WTC11 (cell line): ENCODE results near the gene LINC00237. TPM values are rescaled to one million over a fixed set of nuclear protein-coding genes. Genes with fewer than 3 reads are reported as not detected.

Source experiments
- ATAC-seq: fragments of 200-7000 bp; cut with Tn5 transposase; 2 replicates; pipeline ENCODE4 v1.10.0; 2021; ENCODE audit warnings: mild to moderate bottlenecking, moderate library complexity
- CTCF ChIA-PET: fragments of 300-600 bp; sonication (Branson Sonifier 250); formaldehyde crosslinking; loops from one replicate; lab custom pipeline; 2021; ENCODE audit warnings: antibody characterized with exemption; lab: Charles Lee
- POLR2A ChIA-PET: fragments of 350-600 bp; sonication (Branson Sonifier 250); formaldehyde crosslinking; loops from one replicate; lab custom pipeline; 2021; ENCODE audit warnings: antibody characterized with exemption; lab: Charles Lee
- DNase-seq: peaks from one replicate; pipeline ENCODE4 v3.0.0; 2021; ENCODE audit warnings: low spot score
- H3K27ac Mint-ChIP-seq: 2 replicates; pipeline ENCODE4 v1.8.0; 2021; ENCODE audit warnings: mixed read lengths
- H3K27me3 Mint-ChIP-seq: 2 replicates; pipeline ENCODE4 v1.8.0; 2021; ENCODE audit warnings: low read depth, mild to moderate bottlenecking, moderate library complexity, mixed read lengths
- H3K36me3 Mint-ChIP-seq: 2 replicates; pipeline ENCODE4 v1.8.0; 2021; ENCODE audit warnings: mixed read lengths
- H3K4me1 Mint-ChIP-seq: 2 replicates; pipeline ENCODE4 v1.8.0; 2022; ENCODE audit warnings: mixed read lengths
- H3K4me3 Mint-ChIP-seq: 2 replicates; pipeline ENCODE4 v1.8.0; 2021; ENCODE audit warnings: mild to moderate bottlenecking, moderate library complexity, mixed read lengths
- H3K9me3 Mint-ChIP-seq: 2 replicates; pipeline ENCODE4 v1.8.0; 2021; ENCODE audit warnings: mixed read lengths
- GABPB1 ChIP-seq: sonication (generic); formaldehyde crosslinking; IDR thresholded peaks from 2 replicates; pipeline ENCODE4 v1.8.1; 2023; ENCODE audit warnings: mild to moderate bottlenecking, missing genetic modification reagents
- HMGA2 ChIP-seq: fragments of 250-450 bp; sonication (Bioruptor Pico); IDR thresholded peaks from 2 replicates; pipeline ENCODE4 v1.4.0; 2021; ENCODE audit warnings: mild to moderate bottlenecking, moderate library complexity
- ZNF121 ChIP-seq: sonication (generic); formaldehyde crosslinking; IDR thresholded peaks from 2 replicates; pipeline ENCODE4 v1.8.0; 2023; ENCODE audit warnings: missing genetic modification reagents
- ZNF138 ChIP-seq: sonication (generic); formaldehyde crosslinking; conservative IDR thresholded peaks from 2 replicates; pipeline ENCODE4 v1.8.1; 2022; ENCODE audit warnings: mild to moderate bottlenecking, moderate library complexity, missing genetic modification reagents
- total RNA-seq: library from RNA; stranded (reverse); gene quantifications from 3 replicates; pipeline ENCODE4 v1.2.3, GENCODE V29; 2021
- TF ChIP-seq, protein P1 (sequence below): sonication (generic); formaldehyde crosslinking; IDR thresholded peaks from 2 replicates; pipeline ENCODE4 v1.8.0; 2022; ENCODE audit warnings: mild to moderate bottlenecking, missing genetic modification reagents
- TF ChIP-seq, protein P2 (sequence below): sonication (generic); formaldehyde crosslinking; IDR thresholded peaks from 2 replicates; pipeline ENCODE4 v1.8.1; 2023; ENCODE audit warnings: mild to moderate bottlenecking, missing genetic modification reagents, moderate library complexity
- TF ChIP-seq, protein P3 (sequence below): sonication (generic); formaldehyde crosslinking; IDR thresholded peaks from 2 replicates; pipeline ENCODE4 v1.8.0; 2023; ENCODE audit warnings: mild to moderate bottlenecking, missing genetic modification reagents
- TF ChIP-seq, protein P4 (sequence below): fragments of 250-450 bp; sonication (Bioruptor Pico); IDR thresholded peaks from 2 replicates; pipeline ENCODE4 v1.9.0; 2021; ENCODE audit warnings: mild to moderate bottlenecking, borderline replicate concordance
- TF ChIP-seq, protein P5 (sequence below): fragments of 250-450 bp; sonication (Bioruptor Pico); conservative IDR thresholded peaks from 2 replicates; pipeline ENCODE4 v1.9.0; 2021; ENCODE audit warnings: mild to moderate bottlenecking
- TF ChIP-seq, protein P6 (sequence below): fragments of 250-450 bp; sonication (Bioruptor Pico); IDR thresholded peaks from 2 replicates; pipeline ENCODE4 v1.8.0; 2021; ENCODE audit warnings: mild to moderate bottlenecking
- TF ChIP-seq, protein P7 (sequence below): fragments of 250-450 bp; sonication (Bioruptor Pico); IDR thresholded peaks from 2 replicates; pipeline ENCODE4 v1.9.0; 2021; ENCODE audit warnings: mild to moderate bottlenecking

The LINC00237 gene
- total RNA-seq, 1 experiment from 2014 or later, result 3.1 TPM

DNA sequence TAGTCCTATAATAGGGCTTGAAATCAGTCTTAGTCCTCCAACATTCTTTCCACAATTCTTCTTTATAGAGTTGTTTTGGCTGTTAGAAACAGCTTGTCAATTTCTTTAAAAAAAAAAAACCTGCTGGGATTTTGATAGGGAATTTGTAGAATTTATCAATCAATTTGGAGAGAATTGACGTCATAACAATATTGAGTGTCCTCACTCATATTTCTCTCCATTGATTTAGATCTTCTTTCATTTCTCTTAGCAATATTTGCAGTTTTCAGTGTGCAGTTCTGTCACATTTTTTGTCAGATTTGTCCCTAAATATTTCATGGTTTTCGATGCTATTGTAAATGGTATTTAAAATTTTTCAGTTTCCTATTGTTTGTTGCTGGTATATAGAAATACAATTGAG, 5.3 kb upstream of the LINC00237 start:
- TF ChIP-seq, protein P1, sequence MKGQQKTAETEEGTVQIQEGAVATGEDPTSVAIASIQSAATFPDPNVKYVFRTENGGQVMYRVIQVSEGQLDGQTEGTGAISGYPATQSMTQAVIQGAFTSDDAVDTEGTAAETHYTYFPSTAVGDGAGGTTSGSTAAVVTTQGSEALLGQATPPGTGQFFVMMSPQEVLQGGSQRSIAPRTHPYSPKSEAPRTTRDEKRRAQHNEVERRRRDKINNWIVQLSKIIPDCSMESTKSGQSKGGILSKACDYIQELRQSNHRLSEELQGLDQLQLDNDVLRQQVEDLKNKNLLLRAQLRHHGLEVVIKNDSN (CRISPR knock-in tag), result no peak
- TF ChIP-seq, protein P2, sequence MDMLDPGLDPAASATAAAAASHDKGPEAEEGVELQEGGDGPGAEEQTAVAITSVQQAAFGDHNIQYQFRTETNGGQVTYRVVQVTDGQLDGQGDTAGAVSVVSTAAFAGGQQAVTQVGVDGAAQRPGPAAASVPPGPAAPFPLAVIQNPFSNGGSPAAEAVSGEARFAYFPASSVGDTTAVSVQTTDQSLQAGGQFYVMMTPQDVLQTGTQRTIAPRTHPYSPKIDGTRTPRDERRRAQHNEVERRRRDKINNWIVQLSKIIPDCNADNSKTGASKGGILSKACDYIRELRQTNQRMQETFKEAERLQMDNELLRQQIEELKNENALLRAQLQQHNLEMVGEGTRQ (CRISPR knock-in tag), result no peak
- TF ChIP-seq ZNF138 (CRISPR knock-in tag) (no peak), GABPB1 (CRISPR knock-in tag) (no peak), HMGA2 (CRISPR knock-in tag) (no peak)
- TF ChIP-seq, protein P3, sequence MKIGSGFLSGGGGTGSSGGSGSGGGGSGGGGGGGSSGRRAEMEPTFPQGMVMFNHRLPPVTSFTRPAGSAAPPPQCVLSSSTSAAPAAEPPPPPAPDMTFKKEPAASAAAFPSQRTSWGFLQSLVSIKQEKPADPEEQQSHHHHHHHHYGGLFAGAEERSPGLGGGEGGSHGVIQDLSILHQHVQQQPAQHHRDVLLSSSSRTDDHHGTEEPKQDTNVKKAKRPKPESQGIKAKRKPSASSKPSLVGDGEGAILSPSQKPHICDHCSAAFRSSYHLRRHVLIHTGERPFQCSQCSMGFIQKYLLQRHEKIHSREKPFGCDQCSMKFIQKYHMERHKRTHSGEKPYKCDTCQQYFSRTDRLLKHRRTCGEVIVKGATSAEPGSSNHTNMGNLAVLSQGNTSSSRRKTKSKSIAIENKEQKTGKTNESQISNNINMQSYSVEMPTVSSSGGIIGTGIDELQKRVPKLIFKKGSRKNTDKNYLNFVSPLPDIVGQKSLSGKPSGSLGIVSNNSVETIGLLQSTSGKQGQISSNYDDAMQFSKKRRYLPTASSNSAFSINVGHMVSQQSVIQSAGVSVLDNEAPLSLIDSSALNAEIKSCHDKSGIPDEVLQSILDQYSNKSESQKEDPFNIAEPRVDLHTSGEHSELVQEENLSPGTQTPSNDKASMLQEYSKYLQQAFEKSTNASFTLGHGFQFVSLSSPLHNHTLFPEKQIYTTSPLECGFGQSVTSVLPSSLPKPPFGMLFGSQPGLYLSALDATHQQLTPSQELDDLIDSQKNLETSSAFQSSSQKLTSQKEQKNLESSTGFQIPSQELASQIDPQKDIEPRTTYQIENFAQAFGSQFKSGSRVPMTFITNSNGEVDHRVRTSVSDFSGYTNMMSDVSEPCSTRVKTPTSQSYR, result no peak
- TF ChIP-seq, protein P4, sequence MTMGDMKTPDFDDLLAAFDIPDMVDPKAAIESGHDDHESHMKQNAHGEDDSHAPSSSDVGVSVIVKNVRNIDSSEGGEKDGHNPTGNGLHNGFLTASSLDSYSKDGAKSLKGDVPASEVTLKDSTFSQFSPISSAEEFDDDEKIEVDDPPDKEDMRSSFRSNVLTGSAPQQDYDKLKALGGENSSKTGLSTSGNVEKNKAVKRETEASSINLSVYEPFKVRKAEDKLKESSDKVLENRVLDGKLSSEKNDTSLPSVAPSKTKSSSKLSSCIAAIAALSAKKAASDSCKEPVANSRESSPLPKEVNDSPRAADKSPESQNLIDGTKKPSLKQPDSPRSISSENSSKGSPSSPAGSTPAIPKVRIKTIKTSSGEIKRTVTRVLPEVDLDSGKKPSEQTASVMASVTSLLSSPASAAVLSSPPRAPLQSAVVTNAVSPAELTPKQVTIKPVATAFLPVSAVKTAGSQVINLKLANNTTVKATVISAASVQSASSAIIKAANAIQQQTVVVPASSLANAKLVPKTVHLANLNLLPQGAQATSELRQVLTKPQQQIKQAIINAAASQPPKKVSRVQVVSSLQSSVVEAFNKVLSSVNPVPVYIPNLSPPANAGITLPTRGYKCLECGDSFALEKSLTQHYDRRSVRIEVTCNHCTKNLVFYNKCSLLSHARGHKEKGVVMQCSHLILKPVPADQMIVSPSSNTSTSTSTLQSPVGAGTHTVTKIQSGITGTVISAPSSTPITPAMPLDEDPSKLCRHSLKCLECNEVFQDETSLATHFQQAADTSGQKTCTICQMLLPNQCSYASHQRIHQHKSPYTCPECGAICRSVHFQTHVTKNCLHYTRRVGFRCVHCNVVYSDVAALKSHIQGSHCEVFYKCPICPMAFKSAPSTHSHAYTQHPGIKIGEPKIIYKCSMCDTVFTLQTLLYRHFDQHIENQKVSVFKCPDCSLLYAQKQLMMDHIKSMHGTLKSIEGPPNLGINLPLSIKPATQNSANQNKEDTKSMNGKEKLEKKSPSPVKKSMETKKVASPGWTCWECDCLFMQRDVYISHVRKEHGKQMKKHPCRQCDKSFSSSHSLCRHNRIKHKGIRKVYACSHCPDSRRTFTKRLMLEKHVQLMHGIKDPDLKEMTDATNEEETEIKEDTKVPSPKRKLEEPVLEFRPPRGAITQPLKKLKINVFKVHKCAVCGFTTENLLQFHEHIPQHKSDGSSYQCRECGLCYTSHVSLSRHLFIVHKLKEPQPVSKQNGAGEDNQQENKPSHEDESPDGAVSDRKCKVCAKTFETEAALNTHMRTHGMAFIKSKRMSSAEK (CRISPR knock-in tag), result no peak
- POLR2A ChIA-PET, result no interaction called here
- peaks cover 27% of the 10 kb centered on the region for H3K27me3 Mint-ChIP-seq
- no peak overlapping the region for H3K27ac Mint-ChIP-seq
- no peak overlapping the region for H3K4me3 Mint-ChIP-seq
- peaks cover 27% of the 10 kb centered on the region for H3K4me1 Mint-ChIP-seq
- no peaks in the 10 kb centered on the region for H3K9me3 Mint-ChIP-seq
- DNase-seq (no peak), ATAC-seq (no peak)
- CTCF ChIA-PET, result interaction anchor here (0.8 to 1.0 kb wide), 2 partner anchors 9 to 14 kb away, joined by 4 read pairs; partner anchors contain the start of gene KIZ
- H3K36me3 Mint-ChIP-seq, result no peaks in the 10 kb centered on the region

DNA sequence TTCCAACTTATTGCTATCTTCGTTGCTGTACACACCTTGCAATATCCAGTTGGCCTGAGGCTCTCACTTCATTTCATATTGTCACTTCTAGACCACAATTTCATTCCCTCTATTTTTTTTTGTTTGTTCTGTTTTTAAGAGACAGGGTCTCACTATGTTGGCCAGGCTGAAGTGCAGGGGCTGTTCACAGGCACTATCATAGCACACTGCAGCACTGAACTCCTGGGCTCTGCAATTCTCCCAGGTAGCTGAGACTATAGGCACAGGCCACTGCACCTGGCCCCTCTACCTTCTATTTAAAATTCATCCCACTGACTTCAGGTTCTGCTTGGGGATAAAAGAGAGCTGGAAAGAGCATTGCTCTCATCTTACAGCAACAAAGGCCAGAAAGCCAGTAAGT, 4.7 kb upstream of the LINC00237 start:
- ChIA-PET POLR2A (no interaction called here), CTCF (interaction anchor here (0.8 to 1.0 kb wide), 2 partner anchors 8 to 15 kb away, joined by 4 read pairs; partner anchors contain the start of gene KIZ)
- DNase-seq, result no peak
- Mint-ChIP-seq H3K9me3 (no peaks in the 10 kb centered on the region), H3K4me3 (no peak overlapping the region), H3K36me3 (no peaks in the 10 kb centered on the region), H3K4me1 (peaks cover 28% of the 10 kb centered on the region), H3K27ac (no peak overlapping the region), H3K27me3 (peaks cover 33% of the 10 kb centered on the region)
- ATAC-seq, result no peak
- TF ChIP-seq, protein P5, sequence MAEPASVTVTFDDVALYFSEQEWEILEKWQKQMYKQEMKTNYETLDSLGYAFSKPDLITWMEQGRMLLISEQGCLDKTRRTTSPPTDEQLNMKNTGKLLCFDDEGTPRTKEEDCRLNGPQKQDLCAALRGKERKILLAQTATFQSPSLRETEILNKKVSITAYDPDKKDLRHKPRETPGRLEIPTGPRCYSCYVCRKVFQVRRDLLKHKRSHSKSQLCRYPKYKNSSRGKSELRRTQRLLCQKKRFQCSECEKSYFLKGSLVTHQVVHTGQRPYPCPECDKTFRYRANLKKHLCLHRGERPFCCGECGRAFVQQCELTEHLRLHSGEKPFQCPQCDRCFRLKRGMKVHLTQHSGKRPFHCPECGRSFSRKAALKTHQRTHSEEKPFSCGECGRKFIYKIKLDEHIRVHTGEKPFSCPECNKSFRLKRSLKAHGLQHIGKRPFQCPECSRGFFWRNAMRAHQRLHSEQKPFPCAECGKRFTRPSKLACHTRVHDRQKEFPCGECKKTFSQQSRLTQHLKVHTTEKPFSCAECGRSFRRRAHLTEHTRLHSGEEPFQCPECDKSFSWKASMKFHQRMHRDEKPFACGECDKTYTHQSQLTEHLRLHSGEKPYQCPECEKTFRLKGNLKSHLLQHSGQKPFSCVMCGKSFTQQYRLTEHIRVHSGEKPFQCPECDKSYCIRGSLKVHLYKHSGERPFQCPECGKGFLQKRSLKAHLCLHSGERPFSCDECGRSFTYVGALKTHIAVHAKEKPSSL (CRISPR knock-in tag), result no peak
- peak; percentile 74; the same call in 1 of the 2 replicates for TF ChIP-seq ZNF121 (CRISPR knock-in tag)
- TF ChIP-seq, protein P6, sequence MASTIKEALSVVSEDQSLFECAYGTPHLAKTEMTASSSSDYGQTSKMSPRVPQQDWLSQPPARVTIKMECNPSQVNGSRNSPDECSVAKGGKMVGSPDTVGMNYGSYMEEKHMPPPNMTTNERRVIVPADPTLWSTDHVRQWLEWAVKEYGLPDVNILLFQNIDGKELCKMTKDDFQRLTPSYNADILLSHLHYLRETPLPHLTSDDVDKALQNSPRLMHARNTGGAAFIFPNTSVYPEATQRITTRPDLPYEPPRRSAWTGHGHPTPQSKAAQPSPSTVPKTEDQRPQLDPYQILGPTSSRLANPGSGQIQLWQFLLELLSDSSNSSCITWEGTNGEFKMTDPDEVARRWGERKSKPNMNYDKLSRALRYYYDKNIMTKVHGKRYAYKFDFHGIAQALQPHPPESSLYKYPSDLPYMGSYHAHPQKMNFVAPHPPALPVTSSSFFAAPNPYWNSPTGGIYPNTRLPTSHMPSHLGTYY (CRISPR knock-in tag), result no peak
- TF ChIP-seq, protein P7, sequence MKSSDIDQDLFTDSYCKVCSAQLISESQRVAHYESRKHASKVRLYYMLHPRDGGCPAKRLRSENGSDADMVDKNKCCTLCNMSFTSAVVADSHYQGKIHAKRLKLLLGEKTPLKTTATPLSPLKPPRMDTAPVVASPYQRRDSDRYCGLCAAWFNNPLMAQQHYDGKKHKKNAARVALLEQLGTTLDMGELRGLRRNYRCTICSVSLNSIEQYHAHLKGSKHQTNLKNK (CRISPR knock-in tag), result no peak
